Neural progenitor cell (in vitro differentiated cells): ENCODE results near the gene CLEC1A.

Experiments used
- CTCF ChIP-seq: fragments of 200-600 bp; sonication (generic); IDR thresholded peaks from 2 replicates; pipeline ENCODE4 v1.5.1; 2017; ENCODE audit warnings: antibody characterized with exemption, mild to moderate bottlenecking
- EZH2 ChIP-seq: fragments of 200-600 bp; sonication (generic); IDR thresholded peaks from 2 replicates; pipeline ENCODE4 v1.6.1; 2017; ENCODE audit warnings: antibody characterized with exemption, mild to moderate bottlenecking, moderate library complexity

- TF ChIP-seq CTCF (no peak), EZH2 (no peak)
These were observed 20.3 kb upstream of the CLEC1A start for GRCh38 chr12:10119066-10119465.
